GM12878 (cell line): Measurements from ENCODE around the gene RRM2. TPM values are rescaled to one million over a fixed set of nuclear protein-coding genes. Genes with fewer than 3 reads are reported as not detected.

Experiments used
- ATAC-seq: fragments of 200-7000 bp; cut with Tn5 transposase; 3 replicates; pipeline ENCODE4 v1.9.1; 2020; ENCODE audit warnings: mild to moderate bottlenecking, moderate library complexity
- BruUV-seq: library from RNA; stranded (reverse); fragments of 400-500 nt; replicated peaks from 2 replicates; lab custom pipeline; 2021; lab: Mats Ljungman, UMichigan
- CTCF ChIA-PET: fragments of 300-600 bp; sonication (Branson Sonifier 250); formaldehyde crosslinking; extraction: SDS; loops from one replicate; lab custom pipeline; 2021; ENCODE audit warnings: inconsistent platforms; lab: Yijun Ruan, JAX
- POLR2A ChIA-PET: fragments of 350-600 bp; formaldehyde crosslinking; extraction: SDS; loops from one replicate; lab custom pipeline; 2021; ENCODE audit warnings: inconsistent platforms; lab: Charles Lee
- RAD21 ChIA-PET: fragments of 300-600 bp; sonication (Branson Sonifier 250); formaldehyde crosslinking; loops from one replicate; lab custom pipeline; 2023; ENCODE audit warnings: antibody characterized with exemption; ENCODE audit not compliant: unreplicated experiment; lab: Charles Lee
- SMC1A ChIA-PET: fragments of 300-600 bp; sonication (Branson Sonifier 250); formaldehyde crosslinking; loops from one replicate; lab custom pipeline; 2023; ENCODE audit not compliant: unreplicated experiment, uncharacterized antibody; lab: Charles Lee
- DNase-seq: peaks from one replicate; pipeline ENCODE4 v3.0.0-alpha.2; 2011; ENCODE audit warnings: low read depth, low spot score
- FAIRE-seq: peaks from 3 replicates; lab custom pipeline; 2011; peaks lifted over from hg19 to GRCh38; lab: Jason Lieb, UNC
- H2AFZ ChIP-seq: 2 replicates; pipeline ENCODE4 v1.6.0; 2011; ENCODE audit warnings: low read depth, low read length, control low read depth; ENCODE audit not compliant: control insufficient read depth
- H3K27ac ChIP-seq: 2 replicates; pipeline ENCODE4 v1.5.1; 2011; ENCODE audit warnings: control low read depth; ENCODE audit not compliant: control insufficient read depth, insufficient read depth
- H3K27me3 ChIP-seq, 2 experiments: replicated peaks in 1 of 2; 2 replicates each; pipeline versions ENCODE4 v1.6.0 to v1.6.1; 2011; ENCODE audit warnings: low read length in 1 of 2; ENCODE audit not compliant: control insufficient read depth in 2 of 2, insufficient read depth in 2 of 2
- H3K36me3 ChIP-seq, 2 experiments: 2 replicates each; pipeline ENCODE4 v1.5.1; 2011; ENCODE audit warnings: low read length in 1 of 2; ENCODE audit not compliant: control insufficient read depth in 2 of 2, insufficient read depth in 2 of 2
- H3K4me1 ChIP-seq: 2 replicates; pipeline ENCODE4 v1.6.1; 2011; ENCODE audit warnings: mild to moderate bottlenecking, low read length, moderate library complexity, mixed read lengths; ENCODE audit not compliant: control insufficient read depth, insufficient read depth
- H3K4me2 ChIP-seq: 2 replicates; pipeline ENCODE4 v1.6.0; 2011; ENCODE audit warnings: control low read depth; ENCODE audit not compliant: control insufficient read depth, insufficient read depth
- H3K4me3 ChIP-seq: fragments of 200-600 bp; sonication (generic); 2 replicates; pipeline ENCODE4 v1.5.1; 2016
- H3K79me2 ChIP-seq: 2 replicates; pipeline ENCODE4 v1.6.0; 2011; ENCODE audit warnings: low read length; ENCODE audit not compliant: control insufficient read depth, insufficient read depth
- H3K9ac ChIP-seq: 2 replicates; pipeline ENCODE4 v1.8.0; 2011; ENCODE audit warnings: low read length, control low read depth, mixed read lengths; ENCODE audit not compliant: control insufficient read depth, insufficient read depth
- H3K9me3 ChIP-seq: replicated peaks from 3 replicates; pipeline ENCODE4 v1.5.1; 2011; ENCODE audit warnings: mild to moderate bottlenecking, low read length; ENCODE audit not compliant: control insufficient read depth, insufficient read depth
- H4K20me1 ChIP-seq: 2 replicates; pipeline ENCODE4 v1.6.0; 2011; ENCODE audit not compliant: control insufficient read depth, insufficient read depth
- CHD2 ChIP-seq: IDR thresholded peaks from 2 replicates; pipeline ENCODE4 v1.6.1; 2011; ENCODE audit warnings: low read depth, low read length, improper control_type of control experiment, borderline replicate concordance
- IKZF1 ChIP-seq: fragments of 450-650 bp; conservative IDR thresholded peaks from 2 replicates; pipeline ENCODE4 v1.6.1; 2017; ENCODE audit warnings: antibody characterized with exemption, mild to moderate bottlenecking
- JUNB ChIP-seq: IDR thresholded peaks from 2 replicates; pipeline ENCODE4 v1.6.1; 2016; ENCODE audit warnings: antibody characterized with exemption, mild to moderate bottlenecking
- MEF2B ChIP-seq: fragments of 450-650 bp; IDR thresholded peaks from 2 replicates; pipeline ENCODE4 v1.6.1; 2018; ENCODE audit warnings: mild to moderate bottlenecking, moderate library complexity; ENCODE audit not compliant: partially characterized antibody, poor library complexity, severe bottlenecking
- SREBF1 ChIP-seq: IDR thresholded peaks from 2 replicates; pipeline ENCODE4 v1.6.1; 2012; ENCODE audit warnings: mild to moderate bottlenecking, low read length
- SRF ChIP-seq, 2 experiments: IDR thresholded peaks; 2 replicates each; pipeline ENCODE4 v1.6.1; 2011; ENCODE audit warnings: low read depth in 2 of 2, low read length in 2 of 2, mild to moderate bottlenecking in 1 of 2, moderate library complexity in 1 of 2
- STAT3 ChIP-seq: IDR thresholded peaks from 2 replicates; pipeline ENCODE4 v1.6.1; 2011; ENCODE audit warnings: low read depth, low read length, improper control_type of control experiment
- SUZ12 ChIP-seq: fragments of 200-600 bp; sonication (generic); IDR thresholded peaks from one replicate; pipeline ENCODE4 v1.6.1; 2018; ENCODE audit warnings: antibody characterized with exemption, mild to moderate bottlenecking; ENCODE audit not compliant: unreplicated experiment
- ZNF217 ChIP-seq: fragments of 450-650 bp; IDR thresholded peaks from 2 replicates; pipeline ENCODE4 v1.6.1; 2017; ENCODE audit warnings: antibody characterized with exemption, mild to moderate bottlenecking
- WGBS: methylation state at CpG from one replicate; pipeline ENCODE4 v1.1.6; 2016; ENCODE audit warnings: low lambda C conversion rate; ENCODE audit not compliant: insufficient replicate concordance, insufficient coverage; ENCODE audit errors: missing lambda C conversion rate; 5-methylcytosine and 5-hydroxymethylcytosine counted together
- in situ Hi-C: fragments of 300-500 bp; cut with MboI; formaldehyde crosslinking; loops from 9 replicates; pipeline ENCODE4 v1.14.3; 2018; ENCODE audit warnings: mixed read lengths
- intact Hi-C: fragments of 100-400 bp; cut with micrococcal nuclease; formaldehyde crosslinking; loops from one replicate; pipeline ENCODE4 v1.14.2; 2022; ENCODE audit not compliant: unreplicated experiment
- polyA plus RNA-seq, 11 experiments: library from polyadenylated mRNA; depleted of rRNA in 4 of 11; unstranded in 6 of 11; stranded (reverse) in 5 of 11; fragments of >200 nt; fragmentation: Nextera tagmentation in 4 of 11; fragmentation: Illumina TruSeq in 1 of 11; extraction: Ambion mirVana in 4 of 11; extraction: Trizol in 1 of 11; gene quantifications; 1 replicate in 1 of 11; 2 replicates in 10 of 11; pipeline versions ENCODE4 v1.2.1 to v1.2.3, GENCODE V29; 2011 to 2016; ENCODE audit warnings: inconsistent platforms in 2 of 11, missing spikeins in 2 of 11, low read depth in 1 of 11
- total RNA-seq, 4 experiments: library from RNA; depleted of rRNA in 3 of 4; stranded (reverse); fragments of >200 nt in 3 of 4; fragmentation: Illumina TruSeq in 1 of 4; extraction: Trizol in 1 of 4; gene quantifications; 2 replicates each; pipeline versions ENCODE4 v1.2.1 to v1.2.3, GENCODE V29; 2013 to 2021
- TF ChIP-seq, protein P1 (sequence below): IDR thresholded peaks from 2 replicates; pipeline ENCODE4 v1.6.1; 2012; ENCODE audit warnings: low read length, inconsistent platforms
- TF ChIP-seq, protein P2 (sequence below): fragments of 450-650 bp; IDR thresholded peaks from 2 replicates; pipeline ENCODE4 v1.6.1; 2017; ENCODE audit warnings: mild to moderate bottlenecking, moderate library complexity

RRM2 gene
- total and polyA plus RNA-seq, 10 of the 15 experiments (the other 5 are each of a cell fraction or from before 2014, with no cell fraction given): 54.4 to 771 (median 159) TPM

DNA sequence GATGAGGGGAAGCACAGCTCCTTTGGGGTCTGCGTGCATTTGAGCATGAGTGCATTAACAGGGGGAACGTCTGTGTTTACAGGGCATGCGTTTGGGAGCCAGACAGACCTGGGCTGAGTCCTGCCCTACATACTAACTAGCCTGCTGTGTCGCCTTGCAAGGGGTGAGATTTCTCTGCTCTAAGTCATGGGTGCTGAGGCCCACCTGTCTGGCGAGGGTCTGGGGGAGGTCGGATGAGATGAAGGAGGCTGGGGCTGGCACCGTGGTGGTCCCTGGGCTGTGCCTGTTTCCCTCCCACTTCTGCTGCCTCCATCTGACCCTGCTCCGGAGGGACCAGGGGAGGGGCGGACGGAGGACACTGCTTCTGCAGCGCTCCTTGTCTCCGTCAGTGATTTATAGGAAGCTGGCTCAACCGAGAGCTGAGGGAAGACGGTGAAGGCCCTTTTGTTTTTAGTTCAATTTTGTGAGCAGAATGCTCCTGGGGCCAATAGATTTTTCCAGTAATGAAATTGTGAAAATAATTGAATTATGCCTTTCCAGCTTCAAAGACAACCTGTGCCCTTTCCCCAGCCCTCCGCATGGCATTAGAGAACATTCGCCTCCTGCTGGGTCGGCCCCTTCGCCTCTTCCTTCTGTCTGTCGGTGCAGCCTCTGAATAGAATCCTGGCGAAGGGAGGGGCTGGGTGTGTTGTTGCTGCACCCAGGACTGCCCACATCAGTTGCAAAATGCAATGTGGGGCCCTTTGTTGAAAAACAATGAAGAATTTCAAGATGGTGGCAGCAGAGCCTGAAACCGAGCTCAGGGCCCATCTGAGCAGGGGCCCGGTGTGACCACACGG is 49.7 kb downstream of the RRM2 start:
- WGBS: 84% methylated on average over 23 of the region's 23 CpGs
- in situ Hi-C loops: no loop called here
- RAD21 ChIA-PET: no interaction called here

More for the DNA sequence above, 49.7 kb downstream of the RRM2 start:
- FAIRE-seq (no peak), ATAC-seq (no peak), DNase-seq (no peak)
- Histone ChIP-seq H2AFZ (no peak overlapping the region), H3K9ac (no peak overlapping the region), H3K27ac (no peak overlapping the region), H3K4me2 (no peak overlapping the region), H3K9me3 (no peaks in the 10 kb centered on the region), H3K27me3 (no peaks in the 10 kb centered on the region), H3K36me3 (peaks cover 0 to 5% of the 10 kb centered on the region in 2 experiments; a peak in 2 of 4 replicates), H3K4me3 (no peak overlapping the region), H3K4me1 (no peaks in the 10 kb centered on the region), H3K79me2 (no peaks in the 10 kb centered on the region)
- intact Hi-C loops: no loop called here
- no TSS peak for BruUV-seq
- SMC1A ChIA-PET: interaction anchor here (0.7 to 0.8 kb wide), 2 partner anchors 11 to 231 kb away, joined by 3 read pairs; no protein-coding TSS in a partner anchor
- TF ChIP-seq SUZ12: no peak
- TF ChIP-seq SRF (IDR thresholded peaks at IDR 0.05; ENCODE audit: low read depth in 2 of 2, low read length in 2 of 2): no peak
- TF ChIP-seq, protein P1, sequence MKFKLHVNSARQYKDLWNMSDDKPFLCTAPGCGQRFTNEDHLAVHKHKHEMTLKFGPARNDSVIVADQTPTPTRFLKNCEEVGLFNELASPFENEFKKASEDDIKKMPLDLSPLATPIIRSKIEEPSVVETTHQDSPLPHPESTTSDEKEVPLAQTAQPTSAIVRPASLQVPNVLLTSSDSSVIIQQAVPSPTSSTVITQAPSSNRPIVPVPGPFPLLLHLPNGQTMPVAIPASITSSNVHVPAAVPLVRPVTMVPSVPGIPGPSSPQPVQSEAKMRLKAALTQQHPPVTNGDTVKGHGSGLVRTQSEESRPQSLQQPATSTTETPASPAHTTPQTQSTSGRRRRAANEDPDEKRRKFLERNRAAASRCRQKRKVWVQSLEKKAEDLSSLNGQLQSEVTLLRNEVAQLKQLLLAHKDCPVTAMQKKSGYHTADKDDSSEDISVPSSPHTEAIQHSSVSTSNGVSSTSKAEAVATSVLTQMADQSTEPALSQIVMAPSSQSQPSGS: no peak
- TF ChIP-seq ZNF217: no peak
- no peak for TF ChIP-seq CHD2
- TF ChIP-seq MEF2B: no peak
- no peak for TF ChIP-seq SREBF1
- TF ChIP-seq, protein P2, sequence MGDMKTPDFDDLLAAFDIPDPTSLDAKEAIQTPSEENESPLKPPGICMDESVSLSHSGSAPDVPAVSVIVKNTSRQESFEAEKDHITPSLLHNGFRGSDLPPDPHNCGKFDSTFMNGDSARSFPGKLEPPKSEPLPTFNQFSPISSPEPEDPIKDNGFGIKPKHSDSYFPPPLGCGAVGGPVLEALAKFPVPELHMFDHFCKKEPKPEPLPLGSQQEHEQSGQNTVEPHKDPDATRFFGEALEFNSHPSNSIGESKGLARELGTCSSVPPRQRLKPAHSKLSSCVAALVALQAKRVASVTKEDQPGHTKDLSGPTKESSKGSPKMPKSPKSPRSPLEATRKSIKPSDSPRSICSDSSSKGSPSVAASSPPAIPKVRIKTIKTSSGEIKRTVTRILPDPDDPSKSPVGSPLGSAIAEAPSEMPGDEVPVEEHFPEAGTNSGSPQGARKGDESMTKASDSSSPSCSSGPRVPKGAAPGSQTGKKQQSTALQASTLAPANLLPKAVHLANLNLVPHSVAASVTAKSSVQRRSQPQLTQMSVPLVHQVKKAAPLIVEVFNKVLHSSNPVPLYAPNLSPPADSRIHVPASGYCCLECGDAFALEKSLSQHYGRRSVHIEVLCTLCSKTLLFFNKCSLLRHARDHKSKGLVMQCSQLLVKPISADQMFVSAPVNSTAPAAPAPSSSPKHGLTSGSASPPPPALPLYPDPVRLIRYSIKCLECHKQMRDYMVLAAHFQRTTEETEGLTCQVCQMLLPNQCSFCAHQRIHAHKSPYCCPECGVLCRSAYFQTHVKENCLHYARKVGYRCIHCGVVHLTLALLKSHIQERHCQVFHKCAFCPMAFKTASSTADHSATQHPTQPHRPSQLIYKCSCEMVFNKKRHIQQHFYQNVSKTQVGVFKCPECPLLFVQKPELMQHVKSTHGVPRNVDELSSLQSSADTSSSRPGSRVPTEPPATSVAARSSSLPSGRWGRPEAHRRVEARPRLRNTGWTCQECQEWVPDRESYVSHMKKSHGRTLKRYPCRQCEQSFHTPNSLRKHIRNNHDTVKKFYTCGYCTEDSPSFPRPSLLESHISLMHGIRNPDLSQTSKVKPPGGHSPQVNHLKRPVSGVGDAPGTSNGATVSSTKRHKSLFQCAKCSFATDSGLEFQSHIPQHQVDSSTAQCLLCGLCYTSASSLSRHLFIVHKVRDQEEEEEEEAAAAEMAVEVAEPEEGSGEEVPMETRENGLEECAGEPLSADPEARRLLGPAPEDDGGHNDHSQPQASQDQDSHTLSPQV: no peak
- TF ChIP-seq STAT3: no peak
- TF ChIP-seq IKZF1: no peak
- no peak for TF ChIP-seq JUNB
- TF ChIP-seq, all 136 proteins: peak for 0
- H4K20me1 ChIP-seq: no peaks in the 10 kb centered on the region; the same call in 1 of the 2 replicates
- ChIA-PET CTCF (no interaction called here), POLR2A (interaction anchor here (1.0 kb wide), 1 partner anchor 39 kb away, joined by 4 read pairs; no protein-coding TSS in a partner anchor)
